HG02885 (cell line): ENCODE results near the gene CDSN.
A peak's percentile ranks its signal among the peaks of the same experiment; 100 is the strongest.
"Not testable (repeated sequence)": the region's sequence is repeated elsewhere in the genome, so short reads cannot be mapped to it uniquely, and the experiment has no call there.

Experiments used
- ATAC-seq: cut with Tn5 transposase; IDR thresholded peaks from one replicate; pipeline ENCODE4 v1.9.1; 2021; ENCODE audit warnings: mild to moderate bottlenecking; ENCODE audit not compliant: unreplicated experiment, poor library complexity

Gene CDSN

GRCh38 chr6:31091680-31092079 is 28.6 kb downstream of the CDSN start:
- ATAC-seq: no peak

GRCh38 chr6:31090973-31091364 is 29.3 kb downstream of the CDSN start:
- ATAC-seq: no peak

- ATAC-seq: no peak
Measured at GRCh38 chr6:31090275-31090972, 29.8 kb downstream of the CDSN start.

- peak; percentile 58 for ATAC-seq
Measured at GRCh38 chr6:31087494-31088089, 32.7 kb downstream of the CDSN start.

GRCh38 chr6:31086788-31087440 is 33.3 kb downstream of the CDSN start:
- ATAC-seq: no peak

- ATAC-seq: no peak
Measured at GRCh38 chr6:31083742-31084354, 36.4 kb downstream of the CDSN start.

- ATAC-seq: no peak
Measured at GRCh38 chr6:31081872-31082271, 38.4 kb downstream of the CDSN start.

- ATAC-seq: no peak
Measured at GRCh38 chr6:31079656-31080261, 40.5 kb downstream of the CDSN start.

- no peak for ATAC-seq
Measured at GRCh38 chr6:31076611-31077010, 43.6 kb downstream of the CDSN start.

GRCh38 chr6:31075528-31075927 is 44.7 kb downstream of the CDSN start:
- ATAC-seq: no peak

GRCh38 chr6:31074401-31074800 is 45.8 kb downstream of the CDSN start:
- no peak for ATAC-seq

GRCh38 chr6:31070711-31071197 is 49.5 kb downstream of the CDSN start:
- no peak for ATAC-seq

GRCh38 chr6:31068669-31069340 is 51.4 kb downstream of the CDSN start:
- ATAC-seq: no peak

GRCh38 chr6:31067891-31068668 is 52.2 kb downstream of the CDSN start:
- not testable (repeated sequence) for ATAC-seq

GRCh38 chr6:31067028-31067427 is 53.2 kb downstream of the CDSN start:
- ATAC-seq: not testable (repeated sequence)

GRCh38 chr6:31065556-31065955 is 54.7 kb downstream of the CDSN start:
- ATAC-seq: no peak
